ENCODE results near the gene BDH1. TPM values are rescaled to one million over a fixed set of nuclear protein-coding genes. Genes with fewer than 3 reads are reported as not detected.
"Not testable (repeated sequence)": the region's sequence is repeated elsewhere in the genome, so short reads cannot be mapped to it uniquely, and the experiment has no call there.

Gene BDH1
- total and polyA plus RNA-seq, 12 donors, result 5.7 to 31.1 (median 11.5) TPM

DNA sequence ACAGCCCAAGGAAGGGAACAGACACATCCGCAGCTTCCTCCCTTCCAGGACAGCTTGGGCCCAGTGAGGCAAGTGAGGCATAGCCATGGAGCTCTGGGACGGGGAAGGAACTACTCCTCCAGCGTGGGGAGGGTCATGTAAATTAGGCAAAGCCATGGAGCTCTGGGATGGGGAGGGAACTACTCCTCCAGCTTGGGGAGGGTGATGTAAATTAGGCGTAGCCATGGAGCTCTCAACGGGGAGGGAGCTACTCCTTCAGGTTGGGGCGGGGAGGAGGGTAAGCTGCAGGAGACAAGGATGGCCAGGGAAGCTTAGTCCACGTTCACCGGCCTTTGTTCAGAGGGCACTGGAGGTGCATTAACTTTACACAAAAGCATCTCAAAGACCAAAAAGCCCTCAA is 21.1 kb upstream of the BDH1 start:
- H3K27me3 ChIP-seq, result no peaks in the 10 kb centered on the region
- TF ChIP-seq POLR2A (IDR thresholded peaks at IDR 0.05), result no peak
- TF ChIP-seq, protein P1, sequence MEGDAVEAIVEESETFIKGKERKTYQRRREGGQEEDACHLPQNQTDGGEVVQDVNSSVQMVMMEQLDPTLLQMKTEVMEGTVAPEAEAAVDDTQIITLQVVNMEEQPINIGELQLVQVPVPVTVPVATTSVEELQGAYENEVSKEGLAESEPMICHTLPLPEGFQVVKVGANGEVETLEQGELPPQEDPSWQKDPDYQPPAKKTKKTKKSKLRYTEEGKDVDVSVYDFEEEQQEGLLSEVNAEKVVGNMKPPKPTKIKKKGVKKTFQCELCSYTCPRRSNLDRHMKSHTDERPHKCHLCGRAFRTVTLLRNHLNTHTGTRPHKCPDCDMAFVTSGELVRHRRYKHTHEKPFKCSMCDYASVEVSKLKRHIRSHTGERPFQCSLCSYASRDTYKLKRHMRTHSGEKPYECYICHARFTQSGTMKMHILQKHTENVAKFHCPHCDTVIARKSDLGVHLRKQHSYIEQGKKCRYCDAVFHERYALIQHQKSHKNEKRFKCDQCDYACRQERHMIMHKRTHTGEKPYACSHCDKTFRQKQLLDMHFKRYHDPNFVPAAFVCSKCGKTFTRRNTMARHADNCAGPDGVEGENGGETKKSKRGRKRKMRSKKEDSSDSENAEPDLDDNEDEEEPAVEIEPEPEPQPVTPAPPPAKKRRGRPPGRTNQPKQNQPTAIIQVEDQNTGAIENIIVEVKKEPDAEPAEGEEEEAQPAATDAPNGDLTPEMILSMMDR (IDR thresholded peaks at IDR 0.05), result no peak
- DNase-seq, result no peak
- no peaks in the 10 kb centered on the region for H3K36me3 ChIP-seq (replicated peaks in 1 of 2)
- no peak overlapping the region for H3K4me3 ChIP-seq
- no peaks in the 10 kb centered on the region for H3K9me3 ChIP-seq (replicated peaks in 1 of 3)
- intact Hi-C loops (cut with DNase I), result no loop called here
- no peak overlapping the region for H3K27ac ChIP-seq
- 81 to 91% (median 88%) methylated on average over 8 of the region's 8 CpGs for WGBS, 4 donors
- H3K4me1 ChIP-seq (replicated peaks in 1 of 2), result no peaks in the 10 kb centered on the region

DNA sequence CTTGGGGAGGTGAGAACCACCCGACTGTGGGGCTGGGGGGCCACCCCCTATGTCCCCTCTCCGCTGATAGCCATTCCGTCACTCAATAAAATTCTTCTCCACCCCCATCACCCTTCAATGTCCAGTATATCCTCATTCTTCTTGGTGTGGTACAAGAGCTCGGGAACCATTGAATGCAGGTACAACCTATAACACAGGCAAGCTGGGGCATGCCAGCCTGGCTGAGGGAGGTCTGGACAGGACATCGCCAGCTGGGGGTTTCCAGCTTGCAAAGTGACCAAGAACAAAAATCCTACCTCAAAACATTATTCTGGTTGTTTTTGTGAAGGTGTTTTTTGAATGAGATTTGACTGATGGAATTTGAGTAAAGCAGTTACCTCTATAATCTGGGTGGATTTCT is 19.6 kb upstream of the BDH1 start:
- intact Hi-C loops (cut with DNase I), result no loop called here
- no peak overlapping the region for H3K27ac ChIP-seq
- no peaks in the 10 kb centered on the region for H3K4me1 ChIP-seq (replicated peaks in 1 of 2)
- TF ChIP-seq POLR2A (IDR thresholded peaks at IDR 0.05), result no peak
- TF ChIP-seq, protein P1 (IDR thresholded peaks at IDR 0.05), result no peak
- H3K9me3 ChIP-seq (replicated peaks in 1 of 3), result no peaks in the 10 kb centered on the region
- H3K36me3 ChIP-seq (replicated peaks in 1 of 2), result no peaks in the 10 kb centered on the region
- no peak overlapping the region for H3K4me3 ChIP-seq
- no peak for DNase-seq
- H3K27me3 ChIP-seq, result no peaks in the 10 kb centered on the region
- WGBS, 4 donors, result 93 to 95% (median 93%) methylated on average over 5 of the region's 5 CpGs

DNA sequence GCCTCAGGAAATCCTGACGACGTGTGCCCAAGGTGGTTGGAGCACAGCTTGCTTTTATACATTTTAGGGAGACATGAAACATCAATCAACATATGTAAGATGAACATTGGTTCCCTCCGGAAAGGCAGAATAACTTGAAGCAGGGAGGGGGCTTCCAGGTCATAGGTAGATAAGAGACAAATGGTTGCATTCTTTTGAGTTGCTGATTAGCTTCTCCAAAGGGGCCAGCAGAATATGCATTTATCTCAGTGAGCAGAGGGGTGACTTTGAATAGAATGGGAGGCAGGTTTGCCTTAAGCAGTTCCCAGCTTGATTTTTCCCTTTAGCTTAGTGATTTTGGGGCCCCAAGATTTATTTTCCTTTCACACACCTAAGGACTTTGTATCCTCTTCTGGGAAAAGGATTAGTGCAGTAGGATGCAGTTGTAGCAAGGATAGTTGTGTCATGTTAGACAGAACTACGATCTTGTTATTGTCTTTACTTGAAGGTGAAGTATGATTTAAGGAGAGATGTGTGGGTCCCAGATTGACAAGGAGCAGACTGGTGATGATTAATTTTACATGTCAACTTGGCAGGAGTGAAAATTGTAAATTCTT is 18.7 kb upstream of the BDH1 start:
- H3K9me3 ChIP-seq (replicated peaks in 1 of 3); H3K4me1 ChIP-seq (replicated peaks in 1 of 2); intact Hi-C loops (cut with DNase I); H3K36me3 ChIP-seq (replicated peaks in 1 of 2); DNase-seq; H3K27ac ChIP-seq; H3K4me3 ChIP-seq; H3K27me3 ChIP-seq: not testable (repeated sequence)
- WGBS, 4 donors, result 53 to 66% (median 61%) methylated on average over 4 of the region's 4 CpGs

DNA sequence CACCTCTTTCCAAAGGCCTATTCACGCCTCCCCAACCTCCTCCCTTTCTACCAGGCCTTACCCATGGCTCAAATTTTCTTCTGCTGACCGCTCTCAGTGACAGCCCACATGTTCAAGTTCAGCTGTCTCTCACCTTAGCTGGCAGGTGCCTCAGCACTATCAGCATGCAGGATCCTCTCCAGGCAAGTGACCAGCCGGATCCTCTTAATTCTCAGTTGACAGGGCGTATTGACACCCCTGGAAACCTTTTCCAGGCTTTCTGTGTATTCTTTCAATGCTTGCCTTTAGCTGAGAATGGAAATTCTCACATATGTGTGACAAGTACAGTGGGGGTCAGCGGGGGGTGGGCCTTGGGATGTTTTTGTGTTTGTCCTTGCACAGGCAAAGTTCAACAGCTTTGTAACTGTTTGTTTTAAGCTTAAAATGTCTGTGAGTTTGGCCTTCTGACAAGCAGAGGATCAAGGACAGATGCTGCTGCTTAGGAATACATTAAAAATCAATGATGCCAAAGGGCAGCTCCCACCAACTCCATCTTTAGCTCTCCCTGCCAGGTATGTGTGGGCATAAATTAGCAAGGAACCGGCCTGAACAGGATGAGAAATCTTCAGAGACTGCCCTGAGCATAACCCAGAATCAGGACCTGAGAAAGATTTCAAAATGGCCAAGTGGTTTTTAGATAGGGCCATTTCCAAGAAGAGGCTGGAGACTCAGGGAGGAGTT is 17.4 kb upstream of the BDH1 start:
- Histone ChIP-seq H3K27me3 (no peaks in the 10 kb centered on the region), H3K36me3 (replicated peaks in 1 of 2) (no peaks in the 10 kb centered on the region), H3K4me3 (no peak overlapping the region), H3K27ac (no peak overlapping the region), H3K9me3 (replicated peaks in 1 of 3) (no peaks in the 10 kb centered on the region), H3K4me1 (replicated peaks in 1 of 2) (no peaks in the 10 kb centered on the region)
- WGBS, 4 donors, result 70 to 85% (median 75%) methylated on average over 6 of the region's 6 CpGs
- intact Hi-C loops (cut with DNase I), result no loop called here
- TF ChIP-seq, protein P1 (IDR thresholded peaks at IDR 0.05), result no peak
- no peak for TF ChIP-seq POLR2A (IDR thresholded peaks at IDR 0.05)
- DNase-seq, result no peak

DNA sequence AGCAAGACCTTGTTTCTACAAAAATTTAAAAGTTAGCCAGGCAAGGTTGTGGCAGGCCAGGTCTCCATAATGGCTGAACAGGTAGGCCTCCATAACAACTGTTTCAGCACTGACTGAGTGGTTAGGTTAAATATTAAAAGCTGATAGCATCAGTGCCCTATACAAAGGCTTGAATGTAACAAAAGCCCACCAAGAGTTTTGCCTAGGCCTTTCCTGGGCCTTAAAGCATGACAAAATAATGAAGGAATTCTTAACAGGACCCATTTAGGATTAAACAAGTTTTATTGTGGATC is 16.1 kb upstream of the BDH1 start:
- intact Hi-C loops (cut with DNase I), result not testable (repeated sequence)

DNA sequence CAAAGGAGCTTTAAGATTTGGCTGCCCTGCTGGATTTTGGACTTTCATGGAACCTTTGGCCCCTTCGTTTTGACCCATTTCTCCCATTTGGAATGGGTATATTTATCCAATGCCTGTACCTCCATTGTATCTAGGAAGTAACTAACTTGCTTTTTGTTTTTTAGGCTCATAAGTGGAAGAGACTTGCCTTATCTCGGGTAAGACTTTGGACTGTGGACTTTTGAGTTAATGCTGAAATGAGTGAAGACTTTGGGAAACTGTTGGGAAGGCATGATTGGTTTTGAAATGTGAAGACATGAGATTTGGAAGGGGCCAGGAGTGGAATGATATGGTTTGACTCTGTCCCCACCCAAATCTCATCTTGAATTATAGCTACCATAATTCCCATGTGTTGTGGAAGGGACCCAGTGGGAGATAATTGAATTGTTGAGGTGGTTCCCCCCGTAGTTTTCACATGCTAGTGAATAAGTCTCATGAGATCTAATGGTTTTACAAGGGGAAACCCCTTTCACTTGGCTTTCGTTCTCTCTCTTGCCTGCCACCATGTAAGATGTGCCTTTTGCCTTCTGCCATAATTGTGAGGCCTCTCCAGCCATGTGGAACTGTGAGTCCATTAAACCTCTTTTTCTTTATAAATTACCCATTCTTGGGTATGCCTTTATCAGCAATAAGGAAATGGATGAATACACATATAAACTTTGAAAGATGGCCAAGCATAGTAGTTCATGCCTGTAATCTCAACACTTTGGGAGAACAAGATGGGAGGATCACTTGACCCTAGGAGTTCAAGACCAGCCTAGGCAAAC is 15.5 kb upstream of the BDH1 start:
- H3K4me3 ChIP-seq; DNase-seq; intact Hi-C loops (cut with DNase I); H3K9me3 ChIP-seq (replicated peaks in 1 of 3); H3K36me3 ChIP-seq (replicated peaks in 1 of 2); H3K27me3 ChIP-seq; H3K4me1 ChIP-seq (replicated peaks in 1 of 2); H3K27ac ChIP-seq: not testable (repeated sequence)
- WGBS, 4 donors, result 84 to 87% (median 86%) methylated on average over 4 of the region's 4 CpGs

More for the DNA sequence above, 16.1 kb upstream of the BDH1 start:
- not testable (repeated sequence) for H3K4me3 ChIP-seq; H3K36me3 ChIP-seq (replicated peaks in 1 of 2); H3K27ac ChIP-seq; H3K27me3 ChIP-seq; H3K9me3 ChIP-seq (replicated peaks in 1 of 3); H3K4me1 ChIP-seq (replicated peaks in 1 of 2); DNase-seq

DNA sequence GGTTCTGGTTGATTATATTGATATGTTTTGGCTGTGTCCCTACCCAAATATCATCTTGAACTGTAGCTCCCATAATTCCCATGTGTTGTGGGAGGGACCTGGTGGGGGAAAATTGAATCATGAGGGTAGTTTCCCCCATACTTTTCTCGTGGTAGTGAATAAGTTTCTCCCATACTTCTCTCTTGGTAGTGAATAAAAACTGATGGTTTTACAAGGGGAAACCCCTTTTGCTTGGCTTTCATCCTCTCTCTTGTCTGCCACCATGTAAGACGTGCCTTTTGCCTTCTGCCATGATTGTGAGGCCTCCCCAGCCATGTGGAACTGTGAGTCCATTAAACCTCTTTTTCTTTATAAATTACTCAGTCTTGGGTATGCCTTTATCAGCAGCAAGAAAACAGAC is 13.7 kb upstream of the BDH1 start:
- 62 to 79% (median 65%) methylated on average over 2 of the region's 2 CpGs for WGBS, 4 donors
- H3K4me3 ChIP-seq; H3K36me3 ChIP-seq (replicated peaks in 1 of 2); H3K4me1 ChIP-seq (replicated peaks in 1 of 2); H3K9me3 ChIP-seq (replicated peaks in 1 of 3); DNase-seq; intact Hi-C loops (cut with DNase I); H3K27me3 ChIP-seq; H3K27ac ChIP-seq: not testable (repeated sequence)
